Measurements from ENCODE around the gene RGPD5.
"Not testable (repeated sequence)": the region's sequence is repeated elsewhere in the genome, so short reads cannot be mapped to it uniquely, and the experiment has no call there.

RGPD5 gene

DNA sequence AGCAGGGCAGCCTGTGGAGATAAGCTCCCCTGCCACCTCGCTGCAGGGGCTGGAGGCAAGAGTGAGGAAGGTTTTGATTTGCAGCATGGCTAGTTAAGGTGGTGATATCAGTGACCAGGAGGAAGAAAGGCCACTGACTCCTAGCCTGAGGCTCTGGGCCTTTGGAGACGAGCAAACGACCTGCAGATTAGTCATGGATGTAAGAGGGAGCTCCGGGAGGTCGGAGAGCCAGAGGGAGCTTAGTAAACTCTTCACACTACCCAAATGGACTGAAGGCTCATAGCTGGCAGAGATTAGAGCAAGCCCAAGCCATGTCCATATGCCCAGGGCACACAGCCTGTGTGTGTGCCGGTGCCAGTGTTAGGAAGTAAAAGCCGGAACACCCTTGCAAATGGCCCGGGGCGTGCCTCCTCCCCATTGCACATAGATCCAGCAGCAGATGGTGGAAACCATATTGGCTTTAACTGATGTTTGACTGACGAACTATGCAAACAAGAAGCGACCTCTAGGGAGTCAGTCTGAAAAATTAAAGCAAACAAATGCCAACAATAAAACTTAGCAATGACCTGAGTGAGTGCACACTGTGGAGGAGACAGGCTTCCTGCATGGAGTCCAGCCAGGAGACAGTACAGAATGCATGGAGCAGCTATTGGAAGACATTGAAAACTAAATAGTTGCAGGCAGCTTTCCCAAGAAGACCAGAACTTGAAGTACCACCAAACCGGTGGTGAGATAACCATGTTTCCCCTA, 2.4 kb upstream of the RGPD5 start:
- not testable (repeated sequence) for DNase-seq (ENCODE audit: low spot score)

DNA sequence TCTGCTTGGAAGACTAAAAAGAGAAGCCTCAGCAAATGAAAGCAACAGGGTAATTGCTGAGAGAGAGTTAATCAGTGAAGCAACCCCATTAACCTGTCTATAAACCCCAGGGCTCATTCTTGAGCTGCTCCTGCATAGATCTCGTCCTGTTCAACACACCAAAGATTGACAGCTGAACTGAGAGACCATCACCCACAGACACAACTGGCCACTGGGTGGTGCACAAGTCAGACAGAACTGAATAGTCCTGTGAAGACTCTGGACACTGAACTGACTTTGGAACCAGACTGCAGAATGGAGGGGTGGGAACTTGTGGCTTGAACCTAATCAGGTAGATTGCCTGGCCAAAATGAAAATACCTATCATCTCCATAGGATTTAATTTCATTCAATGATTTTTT, 1.4 kb upstream of the RGPD5 start:
- not testable (repeated sequence) for H3K23ac ChIP-seq (ENCODE audit: low read depth, low read length, poor library complexity); H4K91ac ChIP-seq (ENCODE audit: low read depth, low read length, poor library complexity); DNase-seq (ENCODE audit: low spot score); H3K27me3 ChIP-seq (ENCODE audit: control insufficient read depth in 3 of 3, insufficient read depth in 3 of 3, low read depth in 1 of 3, low read length in 3 of 3); H2AK5ac ChIP-seq (ENCODE audit: low read depth, low read length); H3K9ac ChIP-seq (ENCODE audit: low read depth, low read length, poor library complexity); H3K18ac ChIP-seq (ENCODE audit: low read length); H2BK12ac ChIP-seq (ENCODE audit: low read length); H2BK5ac ChIP-seq (ENCODE audit: low read length); H2BK15ac ChIP-seq (ENCODE audit: low read length); H3K79me1 ChIP-seq (ENCODE audit: low read depth, low read length); H3K9me3 ChIP-seq (replicated peaks in 1 of 2; ENCODE audit: control insufficient read depth in 2 of 2, insufficient read depth in 1 of 2, low read depth in 1 of 2, low read length in 2 of 2); H3K27ac ChIP-seq (replicated peaks; ENCODE audit: low read length); H3K4ac ChIP-seq (ENCODE audit: low read length); H3K36me3 ChIP-seq (replicated peaks in 1 of 2; ENCODE audit: control insufficient read depth in 2 of 2, insufficient read depth in 2 of 2, low read length in 2 of 2); H3K4me2 ChIP-seq (ENCODE audit: insufficient read depth, low read length, poor library complexity, severe bottlenecking); H2BK120ac ChIP-seq (ENCODE audit: low read depth, low read length); H3K4me3 ChIP-seq (ENCODE audit: low read length in 2 of 2); H3K14ac ChIP-seq (ENCODE audit: low read length); H2AFZ ChIP-seq (ENCODE audit: low read length); H3K4me1 ChIP-seq (ENCODE audit: control insufficient read depth in 2 of 2, insufficient read depth in 1 of 2, low read depth in 1 of 2, low read length in 2 of 2); H4K8ac ChIP-seq (ENCODE audit: low read depth, low read length)
- no CpG with 5 or more reads among the region's 1 CpG for WGBS, 2 donors (ENCODE audit: extremely low coverage in 2 of 2, insufficient read length in 2 of 2, insufficient replicate concordance in 1 of 2)

More for the DNA sequence above, 2.4 kb upstream of the RGPD5 start:
- not testable (repeated sequence) for H3K4me3 ChIP-seq (ENCODE audit: low read length in 2 of 2); H3K27me3 ChIP-seq (ENCODE audit: control insufficient read depth in 3 of 3, insufficient read depth in 3 of 3, low read depth in 1 of 3, low read length in 3 of 3); H3K23ac ChIP-seq (ENCODE audit: low read depth, low read length, poor library complexity); H3K14ac ChIP-seq (ENCODE audit: low read length); H4K8ac ChIP-seq (ENCODE audit: low read depth, low read length); H3K9ac ChIP-seq (ENCODE audit: low read depth, low read length, poor library complexity); H3K4ac ChIP-seq (ENCODE audit: low read length); H3K27ac ChIP-seq (replicated peaks; ENCODE audit: low read length); H2AK5ac ChIP-seq (ENCODE audit: low read depth, low read length); H3K36me3 ChIP-seq (replicated peaks in 1 of 2; ENCODE audit: control insufficient read depth in 2 of 2, insufficient read depth in 2 of 2, low read length in 2 of 2); H2BK120ac ChIP-seq (ENCODE audit: low read depth, low read length); H2AFZ ChIP-seq (ENCODE audit: low read length); H3K9me3 ChIP-seq (replicated peaks in 1 of 2; ENCODE audit: control insufficient read depth in 2 of 2, insufficient read depth in 1 of 2, low read depth in 1 of 2, low read length in 2 of 2); H3K4me2 ChIP-seq (ENCODE audit: insufficient read depth, low read length, poor library complexity, severe bottlenecking); H3K4me1 ChIP-seq (ENCODE audit: control insufficient read depth in 2 of 2, insufficient read depth in 1 of 2, low read depth in 1 of 2, low read length in 2 of 2); H2BK12ac ChIP-seq (ENCODE audit: low read length); H3K18ac ChIP-seq (ENCODE audit: low read length); H2BK5ac ChIP-seq (ENCODE audit: low read length); H2BK15ac ChIP-seq (ENCODE audit: low read length); H4K91ac ChIP-seq (ENCODE audit: low read depth, low read length, poor library complexity); H3K79me1 ChIP-seq (ENCODE audit: low read depth, low read length)
- no CpG with 5 or more reads among the region's 12 CpGs for WGBS, 2 donors (ENCODE audit: extremely low coverage in 2 of 2, insufficient read length in 2 of 2, insufficient replicate concordance in 1 of 2)

- H3K4me3 ChIP-seq (ENCODE audit: low read length in 2 of 2); H2AK5ac ChIP-seq (ENCODE audit: low read depth, low read length); H2BK12ac ChIP-seq (ENCODE audit: low read length); DNase-seq (ENCODE audit: low spot score); H4K91ac ChIP-seq (ENCODE audit: low read depth, low read length, poor library complexity); H3K4me1 ChIP-seq (ENCODE audit: control insufficient read depth in 2 of 2, insufficient read depth in 1 of 2, low read depth in 1 of 2, low read length in 2 of 2); H3K27me3 ChIP-seq (ENCODE audit: control insufficient read depth in 3 of 3, insufficient read depth in 3 of 3, low read depth in 1 of 3, low read length in 3 of 3); H3K4me2 ChIP-seq (ENCODE audit: insufficient read depth, low read length, poor library complexity, severe bottlenecking); H3K9me3 ChIP-seq (replicated peaks in 1 of 2; ENCODE audit: control insufficient read depth in 2 of 2, insufficient read depth in 1 of 2, low read depth in 1 of 2, low read length in 2 of 2); H2BK15ac ChIP-seq (ENCODE audit: low read length); H2AFZ ChIP-seq (ENCODE audit: low read length); H4K8ac ChIP-seq (ENCODE audit: low read depth, low read length); H3K23ac ChIP-seq (ENCODE audit: low read depth, low read length, poor library complexity); H3K18ac ChIP-seq (ENCODE audit: low read length); H3K9ac ChIP-seq (ENCODE audit: low read depth, low read length, poor library complexity); H2BK120ac ChIP-seq (ENCODE audit: low read depth, low read length); H3K14ac ChIP-seq (ENCODE audit: low read length); H3K79me1 ChIP-seq (ENCODE audit: low read depth, low read length); H3K4ac ChIP-seq (ENCODE audit: low read length); H3K36me3 ChIP-seq (replicated peaks in 1 of 2; ENCODE audit: control insufficient read depth in 2 of 2, insufficient read depth in 2 of 2, low read length in 2 of 2); H3K27ac ChIP-seq (replicated peaks; ENCODE audit: low read length); H2BK5ac ChIP-seq (ENCODE audit: low read length): not testable (repeated sequence)
- no CpG with 5 or more reads among the region's 8 CpGs for WGBS, 2 donors (ENCODE audit: extremely low coverage in 2 of 2, insufficient read length in 2 of 2, insufficient replicate concordance in 1 of 2)
Observed at GRCh38 chr2:109871129-109871751, 77.1 kb downstream of the RGPD5 start.

DNA sequence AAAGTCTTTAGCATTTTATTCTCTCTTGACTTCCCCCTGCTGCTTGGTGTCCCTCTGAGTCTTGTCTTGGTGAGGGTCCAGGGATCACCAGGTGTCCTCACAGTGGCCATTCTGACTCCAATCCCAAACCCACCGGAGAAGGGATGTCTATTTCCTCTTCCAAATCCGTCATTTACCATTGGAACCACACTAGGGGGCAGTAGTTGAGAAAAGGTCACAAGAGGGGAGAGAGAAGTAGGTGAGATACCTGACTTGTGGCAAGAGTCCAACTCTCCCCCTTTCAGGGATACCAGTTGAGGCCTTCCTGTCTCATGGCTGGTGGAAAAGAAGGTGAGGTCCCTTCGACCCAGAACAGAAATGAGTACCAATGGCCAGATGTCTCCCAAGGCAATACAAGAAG, 82.5 kb downstream of the RGPD5 start:
- H2BK12ac ChIP-seq (ENCODE audit: low read length); H3K18ac ChIP-seq (ENCODE audit: low read length); H2BK15ac ChIP-seq (ENCODE audit: low read length); H2AK5ac ChIP-seq (ENCODE audit: low read depth, low read length); H3K4ac ChIP-seq (ENCODE audit: low read length); H2AFZ ChIP-seq (ENCODE audit: low read length); H3K27ac ChIP-seq (replicated peaks; ENCODE audit: low read length); H3K9me3 ChIP-seq (replicated peaks in 1 of 2; ENCODE audit: control insufficient read depth in 2 of 2, insufficient read depth in 1 of 2, low read depth in 1 of 2, low read length in 2 of 2); H3K23ac ChIP-seq (ENCODE audit: low read depth, low read length, poor library complexity); DNase-seq (ENCODE audit: low spot score); H3K27me3 ChIP-seq (ENCODE audit: control insufficient read depth in 3 of 3, insufficient read depth in 3 of 3, low read depth in 1 of 3, low read length in 3 of 3); H3K14ac ChIP-seq (ENCODE audit: low read length); H2BK120ac ChIP-seq (ENCODE audit: low read depth, low read length); H2BK5ac ChIP-seq (ENCODE audit: low read length); H3K4me1 ChIP-seq (ENCODE audit: control insufficient read depth in 2 of 2, insufficient read depth in 1 of 2, low read depth in 1 of 2, low read length in 2 of 2); H4K91ac ChIP-seq (ENCODE audit: low read depth, low read length, poor library complexity); H3K36me3 ChIP-seq (replicated peaks in 1 of 2; ENCODE audit: control insufficient read depth in 2 of 2, insufficient read depth in 2 of 2, low read length in 2 of 2); H4K8ac ChIP-seq (ENCODE audit: low read depth, low read length); H3K79me1 ChIP-seq (ENCODE audit: low read depth, low read length); H3K4me2 ChIP-seq (ENCODE audit: insufficient read depth, low read length, poor library complexity, severe bottlenecking); H3K4me3 ChIP-seq (ENCODE audit: low read length in 2 of 2); H3K9ac ChIP-seq (ENCODE audit: low read depth, low read length, poor library complexity): not testable (repeated sequence)
- WGBS, 2 donors (ENCODE audit: extremely low coverage in 2 of 2, insufficient read length in 2 of 2, insufficient replicate concordance in 1 of 2), result no CpG with 5 or more reads among the region's 3 CpGs

Measured in neuronal stem cell (in vitro differentiated cells).